Renal pelvis (tissue), 4 donors: ENCODE measurements around the gene LRCH3. TPM values are rescaled to one million over a fixed set of nuclear protein-coding genes. Genes with fewer than 3 reads are reported as not detected.
"Not testable (repeated sequence)": the region's sequence is repeated elsewhere in the genome, so short reads cannot be mapped to it uniquely, and the experiment has no call there.

Source experiments
- DNase-seq: peaks from one replicate; pipeline ENCODE4 v3.0.0-alpha.2; 2013
- polyA plus RNA-seq, 3 donors: library from polyadenylated mRNA; unstranded; fragments of 120-200 nt; gene quantifications; one replicate each; pipeline ENCODE4 v1.2.1, GENCODE V29; 2013; ENCODE audit not compliant: insufficient read length in 3 of 3

LRCH3 gene
- polyA plus RNA-seq, 3 donors = 33.6 to 54.0 (median 53.0) TPM

DNA sequence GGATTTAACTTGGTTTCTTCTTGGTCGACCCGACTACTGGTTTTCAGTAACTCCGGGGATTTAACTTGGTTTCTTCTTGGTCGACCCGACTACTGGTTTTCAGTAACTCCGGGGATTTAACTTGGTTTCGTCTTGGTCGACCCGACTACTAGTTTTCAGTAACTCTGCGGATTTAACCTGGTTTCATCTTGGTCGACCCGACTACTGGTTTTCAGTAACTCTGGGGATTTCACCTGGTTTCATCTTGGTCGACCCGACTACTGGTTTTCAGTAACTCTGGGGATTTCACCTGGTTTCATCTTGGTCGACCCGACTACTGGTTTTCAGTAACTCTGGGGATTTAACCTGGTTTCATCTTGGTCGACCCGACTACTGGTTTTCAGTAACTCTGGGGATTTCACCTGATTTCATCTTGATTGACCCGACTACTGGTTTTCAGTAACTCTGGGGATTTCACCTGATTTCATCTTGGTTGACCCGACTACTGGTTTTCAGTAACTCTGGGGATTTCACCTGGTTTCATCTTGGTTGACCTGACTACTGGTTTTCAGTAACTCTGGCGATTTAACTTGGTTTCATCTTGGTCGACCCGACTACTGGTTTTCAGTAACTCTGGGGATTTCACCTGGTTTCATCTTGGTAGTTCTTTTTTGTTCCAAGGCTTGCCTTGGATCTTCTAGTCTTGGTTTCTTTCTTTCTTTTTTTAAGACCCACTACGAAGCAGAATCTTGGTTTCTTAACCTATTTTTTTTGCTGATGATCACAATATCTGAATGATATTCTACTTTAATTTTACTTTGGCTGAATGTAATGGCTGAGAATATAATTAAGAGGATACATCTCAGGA lies 130.6 kb downstream of the LRCH3 start:
- not testable (repeated sequence) for DNase-seq

GRCh38 chr3:197926418-197926817 lies 135.4 kb downstream of the LRCH3 start:
- no peak for DNase-seq

DNA sequence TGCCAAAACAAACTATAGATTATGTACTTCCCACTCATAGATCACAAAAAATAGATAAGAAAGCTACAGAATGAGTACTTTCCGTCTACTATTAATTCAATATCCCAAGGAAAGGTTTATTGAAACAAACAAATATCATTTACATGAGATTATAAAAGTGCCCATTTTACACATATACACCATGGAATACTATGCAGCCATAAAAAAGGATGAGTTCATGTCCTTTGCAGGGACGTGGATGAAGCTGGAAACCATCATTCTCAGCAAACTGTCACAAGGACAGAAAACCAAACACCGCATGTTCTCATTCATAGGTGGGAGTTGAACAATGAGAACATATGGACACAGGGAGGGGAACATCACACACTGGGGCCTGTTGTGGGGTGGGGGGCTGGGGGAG lies 136.5 kb downstream of the LRCH3 start:
- DNase-seq = not testable (repeated sequence)

GRCh38 chr3:197936819-197937384 lies 145.8 kb downstream of the LRCH3 start:
- no peak for DNase-seq

Other genes starting within 250 kb of the LRCH3 start
- 10 to 100 TPM; 37.9 to 59.3 (median 58.9) TPM for gene BDH1, start 235.3 kb upstream of the LRCH3 start, polyA plus RNA-seq
- gene RUBCN, start 54.4 kb upstream of the LRCH3 start, polyA plus RNA-seq = 10 to 100 TPM; 10.1 to 16.4 (median 14.4) TPM
- gene FYTTD1, start 41.4 kb upstream of the LRCH3 start, polyA plus RNA-seq = 10 to 100 TPM; 87.7 to 94.2 (median 90.7) TPM
- gene RPL35A, start 158.9 kb downstream of the LRCH3 start, polyA plus RNA-seq = 1,000 to 10,000 TPM; 1,624 to 1,796 (median 1,751) TPM
- 10 to 100 TPM in 2 of 3 donors, 1 to 10 TPM in 1; 7.3 to 14.0 (median 12.8) TPM for gene LMLN, start 169.0 kb downstream of the LRCH3 start, polyA plus RNA-seq